ENCODE measurements around the gene GAS2L1.

GAS2L1 gene

GRCh38 chr22:29266564-29267461 lies 39.6 kb upstream of the GAS2L1 start:
- peak; percentile 19 for ATAC-seq
- peak; percentile 99 for TF ChIP-seq ZFP3 (CRISPR knock-in tag; IDR thresholded peaks at IDR 0.05)
- peak; percentile 34; the same call in 1 of the 2 replicates for TF ChIP-seq ZNF70 (CRISPR knock-in tag; IDR thresholded peaks at IDR 0.05)
- TF ChIP-seq ZNF565 (CRISPR knock-in tag; conservative IDR thresholded peaks at IDR 0.05; ENCODE audit: low read depth): no peak
- no peak for TF ChIP-seq BACH2 (CRISPR knock-in tag; IDR thresholded peaks at IDR 0.05; ENCODE audit: borderline replicate concordance)

- TF ChIP-seq CSRNP3 (CRISPR knock-in tag; IDR thresholded peaks at IDR 0.05) (no peak), TOX (CRISPR knock-in tag; IDR thresholded peaks at IDR 0.05; ENCODE audit: borderline replicate concordance) (no peak), BACH2 (CRISPR knock-in tag; IDR thresholded peaks at IDR 0.05; ENCODE audit: borderline replicate concordance) (no peak), ZC3H10 (CRISPR knock-in tag; IDR thresholded peaks at IDR 0.05) (no peak), ZFP3 (CRISPR knock-in tag; IDR thresholded peaks at IDR 0.05) (no peak), ISL1 (CRISPR knock-in tag; IDR thresholded peaks at IDR 0.05) (no peak), OSR1 (CRISPR knock-in tag; IDR thresholded peaks at IDR 0.05) (no peak), ZNF8 (CRISPR knock-in tag; IDR thresholded peaks at IDR 0.05) (no peak), RARB (CRISPR knock-in tag; IDR thresholded peaks at IDR 0.05) (no peak), ZNF565 (CRISPR knock-in tag; conservative IDR thresholded peaks at IDR 0.05; ENCODE audit: low read depth) (no peak), TCF4 (CRISPR knock-in tag; IDR thresholded peaks at IDR 0.05; ENCODE audit: borderline replicate concordance) (no peak), ARNTL (CRISPR knock-in tag; IDR thresholded peaks at IDR 0.05; ENCODE audit: borderline replicate concordance, low read depth) (no peak), CREB5 (CRISPR knock-in tag; IDR thresholded peaks at IDR 0.05; ENCODE audit: low read depth) (no peak), POU6F1 (CRISPR knock-in tag; IDR thresholded peaks at IDR 0.05; ENCODE audit: borderline replicate concordance, low read depth) (no peak), CSDC2 (CRISPR knock-in tag; IDR thresholded peaks at IDR 0.05) (no peak)
- ATAC-seq: no peak
Observed at GRCh38 chr22:29267462-29267857, 39.0 kb upstream of the GAS2L1 start.

GRCh38 chr22:29267858-29268510 lies 38.5 kb upstream of the GAS2L1 start, which contains the start of the genes EWSR1 and RHBDD3:
TSS of gene EWSR1 (plus strand) at chr22:29268268. CDS start at chr22:29268337, 69 bp downstream.
TSS of gene RHBDD3 (minus strand) at chr22:29267981. CDS start at chr22:29265626, 2,355 bp downstream.
- TF ChIP-seq ZFP3 (CRISPR knock-in tag; IDR thresholded peaks at IDR 0.05) (peak; percentile 67), CSRNP3 (CRISPR knock-in tag; IDR thresholded peaks at IDR 0.05) (0 out of 2 replicates have a peak, but pooled peaks have one; percentile 22), ESRRG (CRISPR knock-in tag; IDR thresholded peaks at IDR 0.05) (no peak)
- peak; percentile 93 for ATAC-seq

- no peak for TF ChIP-seq ZNF565 (CRISPR knock-in tag; conservative IDR thresholded peaks at IDR 0.05; ENCODE audit: low read depth)
- ATAC-seq: peak; percentile 36
Observed at GRCh38 chr22:29268511-29269229, 37.8 kb upstream of the GAS2L1 start.

- ATAC-seq: no peak
- no peak for TF ChIP-seq PATZ1 (CRISPR knock-in tag; IDR thresholded peaks at IDR 0.05; ENCODE audit: borderline replicate concordance)
- TF ChIP-seq ISL1 (CRISPR knock-in tag; IDR thresholded peaks at IDR 0.05): no peak
- TF ChIP-seq SNAI2 (CRISPR knock-in tag; IDR thresholded peaks at IDR 0.05): no peak
- no peak for TF ChIP-seq CSDC2 (CRISPR knock-in tag; IDR thresholded peaks at IDR 0.05)
- TF ChIP-seq ESRRG (CRISPR knock-in tag; IDR thresholded peaks at IDR 0.05): no peak
- TF ChIP-seq PPARA (CRISPR knock-in tag; IDR thresholded peaks at IDR 0.05; ENCODE audit: borderline replicate concordance): no peak
- TF ChIP-seq POU6F1 (CRISPR knock-in tag; IDR thresholded peaks at IDR 0.05; ENCODE audit: borderline replicate concordance, low read depth): no peak
- no peak for TF ChIP-seq OSR1 (CRISPR knock-in tag; IDR thresholded peaks at IDR 0.05)
Observed at GRCh38 chr22:29269230-29269604, 37.2 kb upstream of the GAS2L1 start.
